Astrocyte of the spinal cord (primary cell): ENCODE results near the gene LMOD2.

Source experiments
- DNase-seq: peaks from one replicate; pipeline ENCODE4 v3.0.0; 2011; ENCODE audit warnings: low read depth, low spot score
- H3K4me3 ChIP-seq: 2 replicates; pipeline ENCODE4 v1.5.1; 2011; ENCODE audit warnings: low read depth, mild to moderate bottlenecking, low read length, moderate library complexity
- in situ Hi-C: cut with HindIII; loops from 2 replicates; pipeline ENCODE4 v1.10.0; 2017; ENCODE audit warnings: low sequenced_read_pairs
- TF ChIP-seq, protein P1 (sequence below): IDR thresholded peaks from 2 replicates; pipeline ENCODE4 v1.5.1; 2012; ENCODE audit warnings: low read depth, mild to moderate bottlenecking, low read length, inconsistent platforms

The LMOD2 gene

DNA sequence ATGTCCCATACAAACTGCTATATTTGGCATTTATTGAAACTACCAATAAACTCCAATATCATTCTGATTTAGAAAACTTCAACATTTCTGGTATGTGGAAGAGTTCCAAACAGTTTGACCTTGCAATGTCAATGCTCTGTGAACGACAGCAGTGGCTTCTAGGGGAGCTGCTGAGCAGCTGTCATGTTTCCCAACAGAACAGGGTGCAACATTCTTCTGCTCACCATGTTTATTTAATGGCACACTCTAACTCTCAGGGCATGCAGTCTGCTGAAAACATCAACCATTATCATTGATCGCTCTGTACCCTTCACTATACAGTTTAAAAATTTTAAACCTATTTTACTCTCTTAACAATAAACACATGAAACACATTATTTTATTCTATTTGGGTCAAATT is 25.9 kb downstream of the LMOD2 start:
- H3K4me3 ChIP-seq = no peak overlapping the region
- TF ChIP-seq, protein P1, sequence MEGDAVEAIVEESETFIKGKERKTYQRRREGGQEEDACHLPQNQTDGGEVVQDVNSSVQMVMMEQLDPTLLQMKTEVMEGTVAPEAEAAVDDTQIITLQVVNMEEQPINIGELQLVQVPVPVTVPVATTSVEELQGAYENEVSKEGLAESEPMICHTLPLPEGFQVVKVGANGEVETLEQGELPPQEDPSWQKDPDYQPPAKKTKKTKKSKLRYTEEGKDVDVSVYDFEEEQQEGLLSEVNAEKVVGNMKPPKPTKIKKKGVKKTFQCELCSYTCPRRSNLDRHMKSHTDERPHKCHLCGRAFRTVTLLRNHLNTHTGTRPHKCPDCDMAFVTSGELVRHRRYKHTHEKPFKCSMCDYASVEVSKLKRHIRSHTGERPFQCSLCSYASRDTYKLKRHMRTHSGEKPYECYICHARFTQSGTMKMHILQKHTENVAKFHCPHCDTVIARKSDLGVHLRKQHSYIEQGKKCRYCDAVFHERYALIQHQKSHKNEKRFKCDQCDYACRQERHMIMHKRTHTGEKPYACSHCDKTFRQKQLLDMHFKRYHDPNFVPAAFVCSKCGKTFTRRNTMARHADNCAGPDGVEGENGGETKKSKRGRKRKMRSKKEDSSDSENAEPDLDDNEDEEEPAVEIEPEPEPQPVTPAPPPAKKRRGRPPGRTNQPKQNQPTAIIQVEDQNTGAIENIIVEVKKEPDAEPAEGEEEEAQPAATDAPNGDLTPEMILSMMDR = no peak
- DNase-seq = no peak
- in situ Hi-C loops = no loop called here

DNA sequence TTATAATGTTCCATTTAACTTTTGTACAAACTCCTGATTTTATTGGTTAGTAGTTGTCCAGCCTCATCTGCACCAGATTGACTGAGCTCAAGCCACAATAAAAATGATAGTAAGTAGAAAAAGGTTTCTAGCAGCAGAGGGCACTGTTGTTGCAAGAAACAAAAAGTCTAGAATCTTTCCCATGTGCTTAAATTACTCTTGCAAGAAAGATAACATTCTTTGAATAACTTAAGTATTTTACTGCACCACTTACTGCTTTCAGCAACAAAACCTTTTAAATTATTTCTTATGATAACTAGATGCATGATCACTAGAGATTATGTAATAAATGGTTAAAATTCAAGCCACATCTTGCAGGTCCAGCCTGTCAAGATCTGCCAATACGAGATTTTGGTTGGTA is 27.0 kb downstream of the LMOD2 start:
- DNase-seq = peak; percentile 78
- H3K4me3 ChIP-seq = no peak overlapping the region
- TF ChIP-seq, protein P1 = peak; percentile 54
- in situ Hi-C loops = no loop called here

DNA sequence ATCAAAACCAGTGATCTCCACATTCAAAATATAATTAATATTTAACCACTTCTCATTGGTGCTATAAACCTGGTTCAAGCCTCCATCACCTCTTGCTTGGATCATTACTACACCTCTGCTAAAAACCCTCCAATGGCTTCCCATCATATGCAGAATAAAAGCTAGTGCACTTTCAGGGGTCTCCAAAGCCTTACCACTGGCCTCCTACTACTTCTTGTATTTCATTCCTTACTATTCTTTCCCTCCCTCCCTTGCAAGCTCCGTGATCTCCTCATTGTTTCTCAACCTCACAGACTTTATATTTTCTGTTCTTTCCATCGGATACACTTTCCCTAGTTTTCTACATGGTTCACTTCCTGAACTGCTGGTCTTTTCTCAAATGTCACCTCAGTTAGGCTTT is 31.5 kb downstream of the LMOD2 start:
- no peak for DNase-seq
- no peak overlapping the region for H3K4me3 ChIP-seq
- in situ Hi-C loops = no loop called here
- TF ChIP-seq, protein P1 = no peak

DNA sequence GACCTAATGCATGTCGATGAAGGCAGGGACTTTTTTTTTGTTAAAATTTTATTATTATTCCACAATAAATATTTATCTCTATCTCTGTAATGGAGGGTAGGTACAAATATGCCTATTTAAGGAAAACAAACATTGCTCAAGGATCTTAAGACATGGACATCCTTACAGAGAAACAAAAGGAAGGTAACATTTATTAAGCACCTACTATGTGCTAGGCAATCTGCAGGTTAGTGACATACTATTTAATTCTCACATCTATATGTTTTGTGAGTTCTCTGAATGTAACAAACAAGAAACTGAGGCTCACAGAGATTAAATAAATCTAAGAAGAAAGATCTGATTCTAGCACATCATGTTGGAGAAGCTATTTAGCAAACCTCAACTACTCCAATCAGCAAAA is 32.1 kb downstream of the LMOD2 start:
- in situ Hi-C loops = no loop called here
- no peak for DNase-seq
- TF ChIP-seq, protein P1 = no peak
- H3K4me3 ChIP-seq = no peak overlapping the region

DNA sequence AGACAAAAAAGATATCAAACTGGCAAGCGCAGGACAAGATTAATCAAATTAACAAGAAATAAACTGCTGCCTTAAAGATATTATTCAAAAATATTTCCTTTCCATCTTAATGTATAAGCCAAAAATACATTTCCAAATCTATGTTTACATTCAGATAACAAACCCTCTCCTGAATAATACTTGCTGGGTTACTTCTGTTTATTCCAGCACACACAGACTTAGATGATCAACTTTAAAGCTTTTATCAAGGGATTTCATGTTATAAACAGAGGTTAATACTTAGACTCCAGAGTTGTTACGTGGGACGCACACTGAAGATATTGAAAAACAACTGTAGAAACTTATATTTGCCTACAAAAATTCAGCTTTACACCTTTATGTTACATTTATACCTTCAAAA is 33.6 kb downstream of the LMOD2 start:
- no peak for DNase-seq
- TF ChIP-seq, protein P1 = no peak
- no peak overlapping the region for H3K4me3 ChIP-seq
- in situ Hi-C loops = no loop called here

DNA sequence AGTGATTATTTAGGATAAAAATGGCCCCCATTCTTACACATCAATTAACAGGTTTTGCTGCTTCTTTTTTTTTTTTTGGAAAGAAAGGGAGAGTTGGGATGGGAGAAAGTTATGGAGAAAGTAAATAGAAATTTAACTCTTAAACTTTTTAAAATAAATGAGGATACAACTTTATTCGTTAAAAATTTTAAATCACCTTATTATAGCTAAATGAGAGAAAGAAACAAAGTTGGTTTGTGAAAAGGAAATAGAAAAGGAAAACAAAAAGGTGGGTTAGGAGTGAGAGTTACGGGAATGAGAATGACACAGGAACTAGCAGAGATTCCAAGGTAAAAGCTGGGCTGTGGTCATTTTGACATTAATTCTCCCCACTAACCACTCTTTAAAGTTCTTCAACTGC is 34.9 kb downstream of the LMOD2 start:
- in situ Hi-C loops = no loop called here
- H3K4me3 ChIP-seq = no peak overlapping the region
- no peak for DNase-seq
- TF ChIP-seq, protein P1 = no peak

DNA sequence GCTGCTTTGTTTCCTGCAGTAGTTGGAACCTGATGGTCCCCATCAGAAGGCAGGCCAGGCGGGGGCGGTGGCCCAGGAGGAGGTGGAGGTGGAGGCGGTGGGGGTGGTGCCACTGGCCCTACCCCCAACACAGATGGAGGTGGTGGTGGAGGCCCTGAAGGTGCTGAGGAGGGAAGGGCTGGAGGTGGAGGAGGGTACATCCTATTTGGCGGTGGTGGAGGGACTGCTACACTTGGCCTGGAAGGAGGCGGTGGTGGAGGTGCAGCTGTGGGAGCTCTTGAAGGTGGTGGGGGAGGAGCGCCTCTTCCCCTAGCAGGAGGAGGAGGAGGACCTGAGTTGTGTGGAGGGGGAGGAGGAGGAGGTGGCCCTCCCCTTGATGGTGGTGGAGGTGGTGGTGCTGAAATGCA is 36.8 kb downstream of the LMOD2 start:
- TF ChIP-seq, protein P1 = no peak
- no peak overlapping the region for H3K4me3 ChIP-seq
- no peak for DNase-seq
- in situ Hi-C loops = no loop called here
